Hematopoietic multipotent progenitor cell (in vitro differentiated cells): ENCODE measurements around the gene JMJD1C. TPM values are rescaled to one million over a fixed set of nuclear protein-coding genes. Genes with fewer than 3 reads are reported as not detected.
"Not testable (repeated sequence)": the region's sequence is repeated elsewhere in the genome, so short reads cannot be mapped to it uniquely, and the experiment has no call there.

Source experiments
- DNase-seq, 3 donors: peaks; one replicate each; pipeline ENCODE4 v3.0.0-alpha.2; 2011 to 2015; ENCODE audit warnings: low read depth in 2 of 3, low spot score in 2 of 3
- total RNA-seq: library from RNA; depleted of rRNA; stranded (reverse); fragments of >200 nt; gene quantifications from one replicate; pipeline ENCODE4 v1.2.3, GENCODE V29; 2012

JMJD1C gene
- total RNA-seq, 1 donor = 177 TPM

DNA sequence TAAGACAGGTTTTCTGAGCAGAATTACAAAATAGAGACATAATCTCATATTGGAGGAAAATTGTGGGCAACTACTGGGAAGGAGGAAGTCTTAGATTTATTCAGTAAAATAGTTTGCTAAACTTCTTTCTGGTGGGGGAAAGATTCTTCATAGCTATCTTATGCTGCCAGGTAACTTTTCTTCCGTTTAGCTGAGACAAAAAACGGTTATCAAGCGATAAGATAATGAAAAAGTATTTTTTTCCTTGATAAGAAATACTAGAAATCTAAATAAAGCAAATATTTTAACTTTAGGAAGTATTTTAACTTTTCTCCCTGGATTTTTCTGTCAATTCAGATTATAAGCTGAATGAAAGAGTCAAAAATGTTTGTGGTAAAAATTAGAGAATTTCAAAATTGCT, 52.3 kb downstream of the JMJD1C start:
- no peak for DNase-seq

DNA sequence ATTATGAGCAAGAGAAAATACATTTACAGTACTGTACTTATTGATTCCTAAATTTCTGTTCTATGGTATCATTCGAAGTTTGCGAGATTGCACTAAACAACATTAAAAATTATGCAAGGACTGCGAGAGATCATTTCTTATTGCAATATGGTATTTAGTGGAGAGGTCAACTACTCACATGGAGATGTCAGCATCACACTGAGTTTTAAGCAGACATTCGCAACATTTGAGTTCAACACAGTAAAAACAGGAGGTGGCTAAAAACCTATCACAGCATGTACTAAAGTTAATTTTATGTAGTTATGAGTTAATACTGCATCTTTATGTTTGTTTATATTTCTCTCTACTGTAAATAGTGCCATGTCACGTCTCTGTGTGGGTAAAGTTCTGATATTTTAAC, 53.5 kb downstream of the JMJD1C start:
- no peak for DNase-seq

DNA sequence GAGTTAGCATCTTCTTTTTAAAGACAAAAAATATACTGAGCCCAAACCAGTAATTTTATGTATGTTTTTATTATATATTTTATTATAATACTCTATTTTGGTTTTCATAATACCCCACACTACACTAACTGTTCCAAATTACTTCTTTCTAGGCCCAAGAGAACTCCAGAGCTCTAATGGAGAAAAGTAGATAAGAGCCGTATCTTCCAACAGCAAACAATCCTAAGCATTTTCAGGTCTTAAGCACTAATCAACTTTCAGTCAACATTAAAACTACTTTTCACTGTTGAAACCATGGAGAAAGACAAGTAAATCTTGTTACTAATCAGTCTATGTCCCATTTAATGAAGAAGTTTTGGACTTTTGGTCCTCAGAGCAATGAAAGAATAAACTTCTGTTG, 55.1 kb downstream of the JMJD1C start:
- DNase-seq = no peak

DNA sequence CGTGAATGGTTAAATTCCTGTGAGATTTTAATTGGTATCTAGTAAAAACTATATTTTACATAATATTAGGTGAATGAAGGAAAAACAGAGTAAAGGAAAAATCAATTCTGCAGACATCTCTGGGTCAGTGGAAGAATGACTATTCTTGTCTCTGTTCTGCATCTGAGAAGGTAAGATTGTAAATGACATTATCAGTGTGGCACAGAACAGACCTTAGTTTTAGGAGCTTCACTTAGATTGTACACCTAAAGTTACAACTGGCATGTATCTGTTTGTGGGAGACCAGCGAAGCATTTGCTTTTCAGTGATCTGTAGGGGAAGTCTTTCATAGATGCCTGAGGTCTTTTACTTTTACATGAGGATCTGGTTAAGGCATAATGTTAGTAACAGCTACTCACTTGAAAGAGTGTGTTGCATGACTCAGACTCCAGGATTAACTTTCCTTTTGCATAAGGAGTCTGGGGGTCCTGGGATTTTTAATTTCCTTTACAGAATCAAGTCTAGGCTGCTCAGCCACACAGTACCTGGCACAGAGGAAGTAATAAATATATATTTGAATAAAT, 56.2 kb downstream of the JMJD1C start:
- DNase-seq = no peak

DNA sequence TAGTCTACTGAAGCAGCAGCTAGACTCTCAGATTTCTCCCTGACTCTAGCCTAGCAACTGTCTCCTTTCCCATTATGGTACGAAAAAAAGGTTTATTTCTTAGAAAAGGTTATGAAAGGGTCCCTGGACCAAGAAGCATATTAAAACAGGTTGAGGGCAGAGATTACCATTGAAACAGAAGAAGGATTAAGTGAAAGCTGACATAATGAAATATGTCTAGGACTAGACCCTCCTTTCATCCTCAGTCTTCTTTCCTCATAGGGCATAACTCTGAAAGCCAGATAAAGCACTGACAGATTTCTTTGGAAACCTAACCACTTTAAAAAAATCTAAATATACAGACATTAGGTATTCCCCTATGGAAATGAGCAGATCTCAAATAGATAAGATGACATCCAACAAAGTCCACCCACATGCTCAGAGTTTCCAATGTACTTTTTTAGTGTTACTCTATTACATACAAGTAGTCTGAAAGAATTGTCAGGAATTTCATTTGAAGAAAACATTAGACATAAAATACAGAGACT, 58.6 kb downstream of the JMJD1C start:
- no peak for DNase-seq

DNA sequence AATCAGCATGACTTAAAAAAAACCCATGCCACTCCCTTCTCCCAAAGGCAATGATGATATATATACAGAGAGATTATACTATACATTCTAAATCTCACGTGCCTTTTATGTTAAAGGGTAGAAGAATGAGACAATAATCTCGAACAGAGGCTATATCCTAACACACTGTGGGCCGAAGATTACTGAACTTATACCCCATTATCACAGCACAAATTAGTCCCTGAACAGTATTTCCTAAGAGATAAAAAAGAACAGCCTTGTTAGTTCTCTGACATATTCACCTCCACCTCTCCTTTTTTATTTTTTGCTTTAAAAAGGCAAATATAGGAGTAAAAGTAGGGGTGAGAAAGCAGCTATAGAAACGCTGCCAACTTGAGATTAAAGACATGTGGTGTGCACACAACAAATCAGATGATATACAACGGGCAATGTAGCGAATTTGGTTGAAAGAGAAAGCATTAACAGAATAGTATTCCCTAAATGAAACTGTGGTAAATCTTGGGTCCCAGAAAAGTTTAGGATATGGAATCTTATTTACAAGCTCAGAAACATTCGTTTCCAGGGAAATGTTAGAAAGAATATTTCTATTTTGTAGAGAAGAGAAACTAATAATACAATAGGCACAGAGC, 69.5 kb downstream of the JMJD1C start:
- no peak for DNase-seq

DNA sequence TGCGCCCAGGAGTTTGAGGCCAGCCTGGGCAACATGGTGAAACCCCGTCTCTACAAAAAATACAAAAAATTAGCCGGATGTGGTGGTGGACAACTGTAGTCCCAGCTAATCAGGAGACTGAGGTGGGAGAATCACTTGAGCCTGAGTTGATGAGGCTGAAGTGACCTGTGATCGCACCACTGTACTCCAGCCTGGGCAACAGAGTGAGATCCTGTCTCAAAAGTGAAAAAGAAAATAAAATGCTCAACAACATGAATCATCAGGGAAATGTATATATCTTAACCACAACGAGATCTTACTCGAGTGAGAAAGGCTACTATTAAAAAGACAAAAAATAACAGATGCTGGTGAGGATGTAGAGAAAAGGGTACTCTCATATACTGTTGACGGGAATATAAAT, 72.7 kb downstream of the JMJD1C start:
- DNase-seq = no peak

DNA sequence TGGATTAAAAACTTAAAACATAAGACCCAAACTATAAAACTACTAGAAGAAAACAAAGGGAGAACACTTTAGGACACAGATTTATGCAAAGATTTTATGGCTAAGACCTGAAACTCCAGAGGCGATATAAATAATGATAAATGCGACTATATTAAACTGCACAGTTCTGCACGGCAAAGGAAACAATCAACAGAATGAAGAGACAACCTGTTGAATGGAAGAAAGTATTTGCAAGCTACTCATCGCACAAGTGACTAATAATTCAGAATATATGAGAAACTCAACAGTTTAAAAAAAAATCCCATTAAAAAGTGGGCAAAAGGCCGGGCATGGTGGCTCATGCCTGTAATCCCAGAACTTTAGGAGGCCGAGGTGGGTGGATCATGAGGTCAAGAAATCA, 73.6 kb downstream of the JMJD1C start:
- DNase-seq = no peak

DNA sequence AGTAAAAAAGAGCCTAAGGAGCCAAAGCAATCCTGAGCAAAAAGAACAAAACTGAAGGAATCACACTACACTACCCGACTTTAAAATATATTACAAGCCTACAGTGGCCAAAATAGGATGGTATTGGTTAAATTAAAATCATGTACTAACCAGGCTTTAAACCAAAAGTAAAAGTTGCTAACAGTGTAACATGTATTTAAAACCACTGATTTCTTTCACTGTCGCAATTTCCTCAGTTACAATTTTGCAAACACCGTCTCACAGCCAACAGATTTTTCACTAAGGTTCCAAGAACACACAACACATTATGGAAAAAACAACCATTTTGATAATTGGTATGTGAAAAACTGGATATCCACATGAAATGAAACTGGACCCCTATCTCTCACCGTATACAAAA, 74.0 kb downstream of the JMJD1C start:
- DNase-seq = no peak

DNA sequence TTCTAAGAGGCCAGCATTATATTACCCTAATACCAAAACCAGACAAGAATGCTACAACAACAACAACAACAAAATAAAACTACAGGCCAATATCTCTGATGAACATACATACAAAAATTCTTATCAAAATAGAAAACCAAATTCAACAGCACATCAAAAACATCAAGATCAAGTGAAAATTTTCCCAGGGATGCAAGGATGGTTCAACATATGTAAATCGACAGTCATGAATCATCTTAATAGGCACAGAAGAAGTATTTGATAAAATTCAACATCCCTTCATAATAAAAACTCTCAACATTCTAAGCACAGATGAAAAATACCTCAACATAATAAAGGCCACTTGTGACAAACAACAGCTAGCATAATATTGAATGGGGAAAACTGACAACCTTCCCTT, 75.3 kb downstream of the JMJD1C start:
- peak in 1 of 3 donors; percentile 12 for DNase-seq

DNA sequence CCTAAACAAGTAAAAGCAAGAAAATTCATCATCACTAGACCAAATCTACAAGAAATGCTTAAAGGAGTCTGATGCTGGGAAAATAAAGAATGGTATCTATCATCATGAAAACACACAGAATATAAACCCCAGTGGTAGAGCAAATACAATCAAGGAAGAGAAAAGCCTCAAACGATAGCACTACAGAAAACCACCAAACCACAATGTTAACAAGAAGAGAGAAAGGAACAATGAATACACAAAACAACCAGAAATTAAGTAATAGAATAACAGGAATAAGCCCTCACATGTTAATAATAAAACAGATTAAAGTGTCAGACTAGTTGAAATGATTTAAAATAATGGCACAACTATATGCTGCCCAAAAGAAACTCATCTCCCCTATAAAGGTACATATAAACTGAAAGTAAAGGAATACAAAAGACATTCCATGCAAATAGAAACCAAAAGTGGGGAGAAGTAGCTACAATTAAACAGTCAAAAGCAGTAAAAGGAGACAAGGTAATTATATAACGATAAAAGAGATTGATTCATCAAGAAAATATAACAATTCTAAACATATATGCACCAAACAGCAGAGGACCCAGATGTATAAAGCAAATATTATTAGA, 77.3 kb downstream of the JMJD1C start:
- DNase-seq = peak; percentile 2 to 47 (median 3)

DNA sequence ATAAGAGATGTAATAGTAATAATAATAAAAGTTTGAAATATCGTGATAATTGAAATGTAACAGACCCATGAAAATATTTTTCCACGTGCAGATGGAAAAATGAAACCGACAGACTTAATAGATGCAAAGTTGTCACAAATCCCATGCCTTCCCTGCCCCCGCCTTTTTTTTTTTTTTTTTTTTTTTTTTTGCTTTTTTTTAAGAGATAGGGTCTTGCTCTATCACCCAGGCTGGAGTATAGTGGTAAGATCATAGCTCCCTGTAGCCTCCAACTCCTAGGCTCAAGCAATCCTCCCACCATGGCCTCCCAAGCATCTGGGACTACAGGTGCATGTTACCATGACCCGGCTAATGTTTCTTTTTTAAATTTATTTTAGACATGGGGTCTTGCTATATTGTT, 80.5 kb downstream of the JMJD1C start:
- DNase-seq = no peak

DNA sequence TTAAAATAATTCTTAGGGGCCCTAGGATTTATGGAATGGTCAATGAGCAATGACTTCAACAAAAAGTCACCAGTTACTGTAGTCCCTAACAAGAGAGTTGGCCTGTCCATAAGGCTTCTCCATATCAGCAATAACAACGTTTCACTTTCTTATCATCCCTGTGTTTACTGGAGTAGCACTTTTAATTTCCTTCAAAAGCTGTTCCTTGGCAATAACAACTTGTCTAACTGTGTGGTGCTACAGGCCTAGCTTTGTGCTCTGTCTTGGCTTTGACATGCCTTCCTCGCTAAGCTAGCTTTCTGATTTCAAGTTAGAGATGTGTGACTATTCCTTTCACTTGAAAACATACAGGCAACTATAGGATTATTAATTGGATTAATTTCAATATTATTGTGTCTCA, 81.1 kb downstream of the JMJD1C start:
- no peak for DNase-seq

DNA sequence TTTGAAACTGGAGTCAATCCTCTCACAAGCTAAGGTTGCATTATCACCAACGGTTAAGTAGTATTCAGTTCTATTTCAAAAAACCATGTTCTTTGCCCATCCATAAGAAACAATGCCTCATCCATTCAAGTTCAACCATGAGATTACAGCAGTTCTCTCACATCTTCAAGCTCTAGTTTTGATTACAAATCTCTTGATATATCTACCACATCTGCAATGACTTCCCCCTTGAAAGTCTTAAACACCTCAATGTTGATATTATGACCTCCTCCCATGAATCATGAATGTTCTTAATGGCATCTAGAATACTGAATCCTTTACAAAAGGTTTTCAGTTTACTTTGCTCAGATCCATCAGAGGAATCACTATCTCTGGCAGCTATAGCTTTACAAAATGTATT, 81.8 kb downstream of the JMJD1C start:
- DNase-seq = no peak

DNA sequence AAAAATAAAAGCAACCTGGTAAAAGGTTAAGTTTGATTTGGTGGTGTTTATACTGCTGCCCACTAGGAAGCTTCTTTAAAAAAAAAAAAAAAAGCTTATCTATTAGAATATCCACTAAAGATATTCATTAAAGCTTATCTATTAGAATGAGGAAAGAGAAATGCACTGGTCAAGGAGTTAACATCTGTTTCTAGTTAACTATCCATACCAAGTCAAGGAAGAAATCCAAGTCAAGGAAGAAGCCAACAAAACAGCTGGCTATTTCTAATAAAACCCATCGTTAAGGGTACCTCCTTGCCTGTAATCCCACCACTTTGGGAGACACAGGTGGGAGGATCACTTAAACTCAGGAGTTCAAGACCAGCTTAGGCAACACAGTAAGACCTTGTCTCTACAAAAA, 82.6 kb downstream of the JMJD1C start:
- DNase-seq = no peak

DNA sequence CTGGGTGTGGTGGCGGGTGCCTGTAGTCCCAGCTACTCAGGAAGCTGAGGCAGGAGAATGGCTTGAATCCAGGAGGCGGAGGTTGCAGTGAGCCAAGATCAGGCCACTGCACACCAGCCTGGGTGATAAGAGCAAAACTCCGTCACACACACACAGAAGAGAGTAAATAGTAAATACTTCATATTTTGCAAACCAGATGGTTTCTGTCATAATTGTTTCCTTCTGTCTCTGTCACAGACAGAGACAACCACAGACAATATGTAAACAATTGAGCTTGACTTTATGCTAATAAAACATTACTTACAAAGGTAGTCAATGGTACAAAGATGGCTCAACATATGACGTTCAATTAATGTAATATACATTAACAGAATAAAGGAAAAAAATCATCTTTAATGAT, 83.7 kb downstream of the JMJD1C start:
- no peak for DNase-seq

DNA sequence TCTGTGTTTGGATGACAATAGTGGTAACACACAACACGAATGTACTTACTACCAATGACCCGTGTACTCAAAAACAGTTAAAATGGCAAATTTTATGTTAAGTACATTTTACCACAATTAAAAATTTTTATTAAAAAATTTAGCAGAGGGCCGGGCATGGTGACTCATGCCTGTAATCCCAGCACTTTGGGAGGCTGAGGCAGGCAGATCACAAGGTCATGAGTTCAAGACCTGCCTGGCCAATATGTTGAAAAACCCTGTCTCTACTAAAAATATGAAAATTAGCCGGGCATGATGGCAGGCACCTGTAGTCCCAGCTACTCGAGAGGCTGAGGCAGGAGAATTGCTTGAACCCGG, 88.5 kb downstream of the JMJD1C start:
- DNase-seq = not testable (repeated sequence)

DNA sequence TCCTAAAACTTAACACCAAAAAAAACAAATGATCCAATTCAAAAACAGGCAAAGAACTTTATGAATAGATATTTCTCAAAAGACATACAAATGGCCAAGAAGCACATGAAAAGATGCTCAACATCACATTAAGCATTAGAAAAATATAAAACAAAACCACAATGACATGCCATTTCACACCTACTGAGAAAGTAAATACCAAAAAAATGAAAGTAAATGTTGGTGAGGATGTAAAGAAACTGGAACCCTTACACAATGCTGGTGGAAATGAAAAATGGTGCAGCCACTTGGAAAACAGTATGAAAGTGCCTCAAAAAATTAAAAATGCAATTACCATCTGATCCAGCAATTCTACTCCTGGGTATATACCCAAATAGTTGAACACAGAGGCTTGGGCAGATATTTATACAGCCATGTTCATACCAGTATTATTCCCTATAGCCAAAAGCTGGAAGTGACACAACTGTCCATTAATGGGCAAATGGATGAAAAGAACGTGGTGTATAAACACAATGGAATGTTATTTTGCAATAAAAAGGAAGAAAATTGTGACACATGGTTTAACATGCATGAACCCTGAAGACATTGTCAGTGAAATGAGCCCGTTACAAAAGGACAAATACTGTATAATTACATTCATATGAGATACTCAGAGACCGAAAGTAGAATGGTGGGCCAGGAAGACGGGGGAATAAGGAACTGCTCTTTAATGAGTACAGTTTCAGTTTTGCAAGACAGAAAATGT, 89.0 kb downstream of the JMJD1C start:
- no peak for DNase-seq

DNA sequence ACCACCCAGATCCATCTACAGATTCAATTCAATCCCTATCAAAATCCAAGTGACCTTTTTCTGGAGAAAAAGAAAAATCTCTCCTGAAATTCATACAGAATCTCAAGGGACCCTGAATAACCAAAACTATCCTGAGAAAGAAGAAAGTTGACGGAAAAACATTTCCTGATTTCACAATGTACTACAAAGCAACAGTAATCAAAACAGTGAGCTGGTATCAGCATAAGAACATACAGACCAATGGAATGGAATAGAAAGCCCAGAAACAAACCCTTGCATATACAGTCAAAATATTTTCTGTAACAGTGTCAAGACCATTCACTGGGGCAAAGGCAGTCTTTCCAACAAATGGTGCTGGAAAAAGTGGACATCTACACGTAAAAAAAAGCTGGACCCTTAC, 89.9 kb downstream of the JMJD1C start:
- no peak for DNase-seq

DNA sequence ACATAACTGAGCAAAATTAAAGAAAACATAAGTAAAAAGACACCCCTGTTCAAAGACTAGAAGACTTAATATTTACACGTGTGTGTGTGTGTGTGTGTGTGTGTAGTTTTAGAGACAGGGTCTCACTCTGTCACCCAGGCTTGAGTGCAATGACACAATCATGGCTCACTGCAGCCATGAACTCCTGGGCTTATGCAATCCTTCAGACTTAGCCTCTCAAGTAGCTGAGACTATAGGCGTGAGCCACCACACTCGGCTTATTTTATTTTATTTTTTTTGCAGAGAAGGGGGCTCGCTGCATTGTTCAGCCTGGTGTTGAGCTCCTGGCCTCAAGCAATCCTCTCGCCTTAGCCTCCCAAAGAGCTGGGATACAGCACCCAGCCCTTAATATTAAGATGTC, 90.3 kb downstream of the JMJD1C start:
- no peak for DNase-seq

DNA sequence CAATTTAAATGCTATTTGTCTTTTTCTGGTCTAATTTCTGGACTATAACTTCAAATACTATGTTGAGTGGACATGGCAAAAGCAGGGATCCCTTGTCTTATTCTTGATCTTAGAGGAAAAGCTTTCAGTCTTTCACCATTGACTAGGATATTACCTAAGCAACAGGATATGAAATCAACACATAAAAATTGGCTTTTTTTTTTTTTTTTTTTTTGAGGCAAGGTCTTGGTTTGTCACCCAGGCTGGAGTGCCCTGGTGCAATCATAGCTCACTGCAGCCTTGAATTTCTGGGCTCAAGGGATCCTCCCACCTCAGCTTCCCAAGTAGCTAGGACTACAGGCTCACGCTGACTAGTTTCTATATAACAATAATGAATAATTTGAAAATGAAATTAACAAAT, 90.8 kb downstream of the JMJD1C start:
- no peak for DNase-seq

DNA sequence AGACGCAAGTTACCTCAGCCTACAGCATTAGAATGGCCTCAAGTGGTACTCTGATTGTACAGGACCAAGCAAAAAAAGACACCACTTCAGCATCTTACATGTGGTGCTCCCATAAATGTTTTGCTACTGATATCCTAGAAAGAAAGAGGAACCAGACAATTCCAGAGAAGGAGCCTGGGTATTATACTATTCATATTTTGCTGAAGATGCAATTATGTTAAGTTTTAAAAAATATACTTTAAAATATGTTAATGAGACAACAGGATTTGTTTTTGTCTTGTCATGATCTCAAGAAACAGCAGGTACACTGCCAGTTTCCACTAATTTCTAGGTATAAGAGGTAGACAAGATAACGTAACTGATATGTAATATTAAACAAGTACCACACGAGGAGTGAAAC, 92.6 kb downstream of the JMJD1C start:
- no peak for DNase-seq
